ENCODE measurements around the gene PRKCB.

GRCh38 chr16:23922406-23922805, 86.6 kb downstream of the PRKCB start:
- TF ChIP-seq CTCF (IDR thresholded peaks at IDR 0.05; ENCODE audit: poor library complexity, severe bottlenecking) (no peak), REST (IDR thresholded peaks at IDR 0.05; ENCODE audit: borderline replicate concordance) (no peak), MXI1 (conservative IDR thresholded peaks at IDR 0.05; ENCODE audit: poor library complexity, severe bottlenecking) (no peak), EZH2 (IDR thresholded peaks at IDR 0.05; ENCODE audit: borderline replicate concordance, insufficient read depth, low read length, poor library complexity, severe bottlenecking) (no peak), EP300 (conservative IDR thresholded peaks at IDR 0.05; ENCODE audit: poor library complexity, severe bottlenecking) (no peak), SMC3 (conservative IDR thresholded peaks at IDR 0.05; ENCODE audit: poor library complexity) (no peak), TAF1 (IDR thresholded peaks at IDR 0.05; ENCODE audit: low read depth) (no peak)

Measured in neural cell (in vitro differentiated cells).